CD14-positive monocyte (primary cell): ENCODE results near the gene PLXNA2. TPM values are rescaled to one million over a fixed set of nuclear protein-coding genes. Genes with fewer than 3 reads are reported as not detected.

Experiments
- DNase-seq, 3 donors: peaks; one replicate each; pipeline ENCODE4 v3.0.0-alpha.2; 2011 to 2022
- H2AFZ ChIP-seq: 2 replicates; pipeline ENCODE4 v1.6.0; 2012; ENCODE audit warnings: mild to moderate bottlenecking, low read depth, low read length, inconsistent platforms; ENCODE audit not compliant: insufficient read depth, poor library complexity, severe bottlenecking
- H3K27ac ChIP-seq, 2 donors: 1 replicate in 1 of 2; 2 replicates in 1 of 2; pipeline ENCODE4 v1.5.1; 2012 to 2013; ENCODE audit warnings: low read length in 2 of 2, control low read depth in 1 of 2, inconsistent platforms in 1 of 2, low read depth in 1 of 2, mild to moderate bottlenecking in 1 of 2
- H3K27me3 ChIP-seq, 2 donors: one replicate each; pipeline versions ENCODE4 v1.6.0 to v1.6.1; 2011 to 2013; ENCODE audit warnings: low read length in 2 of 2; ENCODE audit not compliant: control insufficient read depth in 2 of 2, insufficient read depth in 2 of 2
- H3K36me3 ChIP-seq, 2 donors: replicated peaks in 1 of 2; 1 replicate in 1 of 2; 2 replicates in 1 of 2; pipeline versions ENCODE4 v1.5.1 to v1.6.1; 2012 to 2013; ENCODE audit warnings: low read length in 2 of 2, control low read depth in 1 of 2, inconsistent platforms in 1 of 2, mild to moderate bottlenecking in 1 of 2; ENCODE audit not compliant: insufficient read depth in 2 of 2, control insufficient read depth in 1 of 2
- H3K4me1 ChIP-seq, 2 donors: 1 replicate in 1 of 2; 2 replicates in 1 of 2; pipeline versions ENCODE4 v1.5.1 to v1.6.1; 2012 to 2013; ENCODE audit warnings: low read length in 2 of 2, control low read depth in 1 of 2, inconsistent platforms in 1 of 2, mild to moderate bottlenecking in 1 of 2, moderate library complexity in 1 of 2; ENCODE audit not compliant: insufficient read depth in 2 of 2, control insufficient read depth in 1 of 2
- H3K4me2 ChIP-seq: replicated peaks from 2 replicates; pipeline ENCODE3; 2012; ENCODE audit warnings: low read length, moderate library complexity, mild to moderate bottlenecking; ENCODE audit not compliant: poor library complexity, severe bottlenecking; ENCODE audit errors: extremely low read depth
- H3K4me3 ChIP-seq, 3 experiments: fragments of 200-600 bp in 1 of 3; sonication (generic) in 1 of 3; replicated peaks in 1 of 3; 1 replicate in 2 of 3; 2 replicates in 1 of 3; pipeline ENCODE4 v1.5.1; 2011 to 2013; ENCODE audit warnings: low read length in 3 of 3, mild to moderate bottlenecking in 3 of 3, control low read depth in 2 of 3, low read depth in 2 of 3, inconsistent platforms in 1 of 3, moderate library complexity in 1 of 3
- H3K79me2 ChIP-seq: 2 replicates; pipeline ENCODE4 v1.6.0; 2012; ENCODE audit warnings: mild to moderate bottlenecking, control low read depth, inconsistent platforms, low read length, moderate library complexity; ENCODE audit not compliant: insufficient read depth
- H3K9ac ChIP-seq: 2 replicates; pipeline ENCODE4 v1.6.0; 2017; ENCODE audit warnings: low read length, mild to moderate bottlenecking; ENCODE audit not compliant: insufficient read depth, poor library complexity, severe bottlenecking
- H3K9me3 ChIP-seq, 2 donors: replicated peaks in 1 of 2; 1 replicate in 1 of 2; 2 replicates in 1 of 2; pipeline versions ENCODE4 v1.5.1 to v1.6.1; 2012 to 2013; ENCODE audit warnings: low read length in 2 of 2, control low read depth in 1 of 2; ENCODE audit not compliant: control insufficient read depth in 1 of 2, insufficient read depth in 1 of 2
- H4K20me1 ChIP-seq: 2 replicates; pipeline ENCODE4 v1.6.0; 2012; ENCODE audit warnings: mild to moderate bottlenecking, low read length, control low read depth, moderate library complexity; ENCODE audit not compliant: insufficient read depth
- H3K27ac Mint-ChIP-seq, 7 donors: one replicate each; pipeline ENCODE4 v1.8.0; 2020; ENCODE audit warnings: mild to moderate bottlenecking in 7 of 7, mixed read lengths in 7 of 7, moderate library complexity in 6 of 7, inconsistent platforms in 2 of 7
- H3K27me3 Mint-ChIP-seq, 3 donors: one replicate each; pipeline ENCODE4 v1.8.0; 2021 to 2022; ENCODE audit warnings: low read depth in 3 of 3, mild to moderate bottlenecking in 3 of 3, mixed read lengths in 3 of 3, moderate library complexity in 3 of 3, inconsistent platforms in 1 of 3
- H3K36me3 Mint-ChIP-seq, 2 donors: one replicate each; pipeline ENCODE4 v1.8.0; 2020; ENCODE audit warnings: mixed read lengths in 2 of 2, inconsistent platforms in 1 of 2, mild to moderate bottlenecking in 1 of 2
- H3K4me1 Mint-ChIP-seq: one replicate; pipeline ENCODE4 v1.8.0; 2020; ENCODE audit warnings: mild to moderate bottlenecking, mixed read lengths
- H3K4me3 Mint-ChIP-seq, 2 donors: one replicate each; pipeline ENCODE4 v1.8.0; 2020; ENCODE audit warnings: mild to moderate bottlenecking in 2 of 2, mixed read lengths in 2 of 2, moderate library complexity in 1 of 2
- H3K9me3 Mint-ChIP-seq, 7 donors: one replicate each; pipeline ENCODE4 v1.8.0; 2020 to 2022; ENCODE audit warnings: mixed read lengths in 7 of 7, mild to moderate bottlenecking in 6 of 7, moderate library complexity in 6 of 7, inconsistent platforms in 2 of 7
- CTCF ChIP-seq: fragments of 200-600 bp; IDR thresholded peaks from one replicate; pipeline ENCODE4 v1.8.0; 2022; ENCODE audit warnings: antibody characterized with exemption, mild to moderate bottlenecking
- WGBS: methylation state at CpG from one replicate; pipeline ENCODE4 v1.1.5; 2013; ENCODE audit warnings: missing lambda C conversion rate; ENCODE audit not compliant: insufficient coverage; 5-methylcytosine and 5-hydroxymethylcytosine counted together
- intact Hi-C, 2 donors: fragments of 100-400 bp; cut with micrococcal nuclease; formaldehyde crosslinking; loops; one replicate each; pipeline versions ENCODE4 v1.15.0 to v1.15.1; 2023
- polyA plus RNA-seq, 3 donors: library from polyadenylated mRNA; depleted of rRNA in 1 of 3; unstranded in 2 of 3; stranded (reverse) in 1 of 3; fragments of 300-500 nt in 2 of 3; fragments of >200 nt in 1 of 3; fragmentation: Illumina TruSeq in 2 of 3; gene quantifications; 1 replicate in 2 of 3; 2 replicates in 1 of 3; pipeline ENCODE4 v1.2.3, GENCODE V29; 2012 to 2021

PLXNA2 gene
- polyA plus RNA-seq, 3 donors: 0.75 to 2.1 (median 1.1) TPM

DNA sequence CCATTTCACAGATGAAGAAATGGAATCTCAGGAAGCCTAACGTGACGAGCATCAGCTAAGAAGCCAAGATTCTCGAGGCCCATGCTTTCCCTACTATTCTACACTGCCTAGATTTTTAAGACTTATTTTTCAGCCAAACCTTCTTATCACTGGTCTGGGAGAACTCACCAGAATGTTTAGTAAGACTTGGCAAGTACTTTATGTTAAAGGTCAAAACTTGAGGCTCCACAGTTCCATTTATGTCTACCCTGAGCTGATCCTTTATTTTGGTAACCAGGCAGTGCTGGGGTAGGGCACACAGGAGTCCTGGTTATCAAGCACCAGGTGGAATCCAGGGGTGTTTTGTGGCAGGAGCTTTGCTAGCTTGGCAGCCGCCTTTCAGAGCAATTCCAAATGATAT, 16.8 kb downstream of the PLXNA2 start:
- H3K4me1 Mint-ChIP-seq: peaks cover 2% of the 10 kb centered on the region
- peaks cover 4 to 12% (median 12%) of the 10 kb centered on the region in 3 donors for H3K27me3 Mint-ChIP-seq
- Histone ChIP-seq H3K4me1 (no peaks in the 10 kb centered on the region), H3K27me3 (no peaks in the 10 kb centered on the region), H3K4me3 (no peak overlapping the region), H3K9ac (no peak overlapping the region), H3K4me2 (no peak overlapping the region), H4K20me1 (no peaks in the 10 kb centered on the region), H3K27ac (no peak overlapping the region), H2AFZ (no peak overlapping the region), H3K36me3 (no peaks in the 10 kb centered on the region), H3K9me3 (no peaks in the 10 kb centered on the region), H3K79me2 (no peaks in the 10 kb centered on the region)
- no peak overlapping the region for H3K27ac Mint-ChIP-seq
- DNase-seq: no peak
- no peaks in the 10 kb centered on the region for H3K36me3 Mint-ChIP-seq
- no peak for TF ChIP-seq CTCF
- intact Hi-C loops: no loop called here
- no peaks in the 10 kb centered on the region for H3K9me3 Mint-ChIP-seq
- WGBS: 90% methylated on average over 2 of the region's 4 CpGs
- no peak overlapping the region for H3K4me3 Mint-ChIP-seq

DNA sequence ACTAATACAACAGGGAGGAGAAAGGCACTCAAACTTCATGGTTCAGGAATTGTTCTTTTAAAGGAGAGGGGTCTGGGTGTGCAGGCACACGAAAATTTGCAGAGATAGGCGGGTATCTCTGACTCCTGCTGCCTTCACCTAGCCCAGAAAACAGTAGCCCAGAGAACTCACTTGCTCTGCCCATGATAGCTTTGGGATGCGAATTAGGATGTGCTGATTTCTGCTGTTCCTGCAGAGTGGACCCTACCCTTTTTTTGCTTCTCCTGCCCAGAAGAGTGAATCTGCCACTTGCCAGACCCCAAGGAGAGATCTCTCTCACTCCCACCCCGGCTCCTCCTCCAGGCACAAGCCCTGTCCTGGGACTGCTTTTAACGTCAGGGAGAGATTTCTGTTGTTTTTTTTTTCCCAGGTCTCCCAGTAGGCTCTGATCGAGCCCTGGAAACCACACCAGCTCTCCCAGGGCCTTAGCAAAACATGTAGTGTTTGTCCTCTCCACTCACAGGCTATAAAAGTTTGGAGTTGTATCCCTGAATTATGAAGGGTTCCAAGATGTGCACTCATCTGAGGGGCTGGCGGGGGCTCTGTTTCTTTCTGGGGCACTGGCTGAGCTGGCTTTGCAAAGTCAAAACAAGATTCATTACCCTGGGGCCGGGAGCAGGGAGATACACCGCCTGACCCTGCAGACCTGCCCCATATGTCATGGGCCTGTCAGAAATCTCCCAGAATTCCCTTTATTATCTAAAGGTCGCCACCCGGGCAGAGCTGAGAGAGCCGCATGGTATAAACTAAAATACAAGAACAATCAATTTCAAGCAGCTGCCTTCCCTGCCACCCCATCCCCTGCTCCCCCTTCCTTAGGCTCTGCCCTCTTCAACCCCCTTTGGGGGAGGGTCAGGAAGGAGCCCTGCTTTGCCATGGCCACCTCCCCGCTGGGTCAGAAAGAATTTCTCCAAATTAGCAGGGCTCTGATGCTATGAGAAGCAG, 17.9 kb downstream of the PLXNA2 start:
- TF ChIP-seq CTCF: no peak
- no peak overlapping the region for H3K27ac ChIP-seq
- no peak overlapping the region for H3K4me2 ChIP-seq
- no peaks in the 10 kb centered on the region for H3K79me2 ChIP-seq
- H2AFZ ChIP-seq: no peak overlapping the region
- Mint-ChIP-seq H3K27ac (no peak overlapping the region), H3K9me3 (no peaks in the 10 kb centered on the region), H3K36me3 (no peaks in the 10 kb centered on the region), H3K4me1 (peaks cover 2% of the 10 kb centered on the region), H3K4me3 (no peak overlapping the region), H3K27me3 (peaks cover 4 to 12% (median 12%) of the 10 kb centered on the region in 3 donors)
- intact Hi-C loops: no loop called here
- DNase-seq: no peak
- H4K20me1 ChIP-seq: no peaks in the 10 kb centered on the region
- no peaks in the 10 kb centered on the region for H3K4me1 ChIP-seq
- H3K9me3 ChIP-seq: no peaks in the 10 kb centered on the region
- 100% methylated on average over 8 of the region's 13 CpGs for WGBS
- H3K27me3 ChIP-seq: no peaks in the 10 kb centered on the region
- H3K36me3 ChIP-seq: no peaks in the 10 kb centered on the region
- H3K9ac ChIP-seq: no peak overlapping the region
- no peak overlapping the region for H3K4me3 ChIP-seq
